ENCODE data around the gene PDE4D. TPM values are rescaled to one million over a fixed set of nuclear protein-coding genes. Genes with fewer than 3 reads are reported as not detected.

PDE4D gene
- total and polyA plus RNA-seq, 2 donors (not counting 1 experiment from before 2014, with no cell fraction given): 14.9 to 171 TPM

- Histone ChIP-seq H3K27ac (ENCODE audit: low read length in 2 of 2) (no peak overlapping the region), H3K9me3 (ENCODE audit: control extremely low read depth in 1 of 3, control insufficient read depth in 2 of 3, insufficient read depth in 1 of 3, low read length in 2 of 3) (no peaks in the 10 kb centered on the region), H3K27me3 (replicated peaks in 1 of 4; ENCODE audit: control extremely low read depth in 1 of 4, control insufficient read depth in 3 of 4, insufficient read depth in 4 of 4, low read length in 3 of 4) (no peaks in the 10 kb centered on the region), H3K4me2 (replicated peaks; ENCODE audit: low read depth, low read length, poor library complexity, severe bottlenecking) (no peak overlapping the region), H3K36me3 (replicated peaks in 1 of 2; ENCODE audit: control extremely low read depth in 1 of 2, control insufficient read depth in 1 of 2, extremely low read depth in 1 of 2, insufficient read depth in 2 of 2, low read length in 1 of 2) (no peaks in the 10 kb centered on the region), H2AFZ (ENCODE audit: insufficient read depth, low read depth, low read length, poor library complexity, severe bottlenecking) (no peak overlapping the region), H3K4me1 (ENCODE audit: control insufficient read depth in 2 of 2, insufficient read depth in 2 of 2, low read length in 2 of 2) (no peaks in the 10 kb centered on the region), H4K20me1 (ENCODE audit: control insufficient read depth, insufficient read depth, low read length, poor library complexity, severe bottlenecking) (no peaks in the 10 kb centered on the region), H3K9ac (ENCODE audit: low read length) (no peak overlapping the region), H3K79me2 (ENCODE audit: control insufficient read depth, insufficient read depth, low read length) (no peaks in the 10 kb centered on the region), H3K4me3 (ENCODE audit: control extremely low read depth in 1 of 5, extremely low read depth in 1 of 5, insufficient read depth in 1 of 5, low read depth in 2 of 5, low read length in 4 of 5) (no peak overlapping the region)
- Mint-ChIP-seq H3K27ac (no peak overlapping the region), H3K4me3 (no peak overlapping the region), H3K9me3 (ENCODE audit: insufficient read depth) (no peaks in the 10 kb centered on the region), H3K4me1 (peaks cover 2% of the 10 kb centered on the region), H3K27me3 (no peaks in the 10 kb centered on the region)
- no CpG with 5 or more reads among the region's 3 CpGs for WGBS (ENCODE audit: insufficient coverage)
- TF ChIP-seq, protein P1, sequence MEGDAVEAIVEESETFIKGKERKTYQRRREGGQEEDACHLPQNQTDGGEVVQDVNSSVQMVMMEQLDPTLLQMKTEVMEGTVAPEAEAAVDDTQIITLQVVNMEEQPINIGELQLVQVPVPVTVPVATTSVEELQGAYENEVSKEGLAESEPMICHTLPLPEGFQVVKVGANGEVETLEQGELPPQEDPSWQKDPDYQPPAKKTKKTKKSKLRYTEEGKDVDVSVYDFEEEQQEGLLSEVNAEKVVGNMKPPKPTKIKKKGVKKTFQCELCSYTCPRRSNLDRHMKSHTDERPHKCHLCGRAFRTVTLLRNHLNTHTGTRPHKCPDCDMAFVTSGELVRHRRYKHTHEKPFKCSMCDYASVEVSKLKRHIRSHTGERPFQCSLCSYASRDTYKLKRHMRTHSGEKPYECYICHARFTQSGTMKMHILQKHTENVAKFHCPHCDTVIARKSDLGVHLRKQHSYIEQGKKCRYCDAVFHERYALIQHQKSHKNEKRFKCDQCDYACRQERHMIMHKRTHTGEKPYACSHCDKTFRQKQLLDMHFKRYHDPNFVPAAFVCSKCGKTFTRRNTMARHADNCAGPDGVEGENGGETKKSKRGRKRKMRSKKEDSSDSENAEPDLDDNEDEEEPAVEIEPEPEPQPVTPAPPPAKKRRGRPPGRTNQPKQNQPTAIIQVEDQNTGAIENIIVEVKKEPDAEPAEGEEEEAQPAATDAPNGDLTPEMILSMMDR (IDR thresholded peaks at IDR 0.05): no peak
- TF ChIP-seq EZH2 (IDR thresholded peaks at IDR 0.05; ENCODE audit: borderline replicate concordance, insufficient read depth, low read depth, low read length, poor library complexity, severe bottlenecking): no peak
- ATAC-seq (ENCODE audit: low read depth) (no peak), DNase-seq (no peak)
- intact Hi-C loops (cut with micrococcal nuclease): no loop called here
- ChIA-PET CTCF (interaction anchor here (0.6 kb wide), 1 partner anchor 28 kb away, joined by 3 read pairs; no protein-coding TSS in a partner anchor), POLR2A (no interaction called here)
These were observed 776.2 kb downstream of the PDE4D start for GRCh38 chr5:59117320-59117719.

DNA sequence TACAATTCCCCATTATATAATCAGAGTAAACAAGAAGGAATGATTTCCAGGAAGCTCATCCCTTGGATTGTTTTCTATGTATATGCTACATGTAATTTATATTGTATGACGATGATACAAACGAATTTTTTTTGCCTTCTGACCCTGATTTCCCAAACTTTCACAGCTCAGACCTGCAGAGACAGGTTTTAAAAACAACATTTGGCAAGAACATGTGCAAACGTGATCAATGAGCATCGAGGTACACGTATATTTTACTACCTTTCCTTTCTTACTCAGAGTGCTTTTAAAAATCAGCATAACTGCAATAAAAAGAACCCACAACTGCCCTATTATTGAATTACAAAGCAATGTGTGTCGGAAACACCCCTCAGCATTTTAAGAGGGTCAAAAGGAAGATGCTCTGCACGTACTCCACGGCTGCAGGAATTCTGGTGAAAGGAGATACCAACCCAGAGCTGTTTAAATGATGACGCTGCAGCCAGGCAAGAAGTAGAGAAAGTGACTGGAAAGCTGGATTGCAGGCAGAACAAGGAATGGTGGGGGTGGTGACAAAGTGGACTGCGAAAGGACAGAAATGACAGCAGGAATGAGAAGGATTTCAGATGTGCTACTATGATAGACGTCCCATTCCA lies 777.2 kb downstream of the PDE4D start:
- H3K9ac ChIP-seq (ENCODE audit: low read length): no peak overlapping the region
- WGBS (ENCODE audit: insufficient coverage): 96% methylated on average over 8 of the region's 11 CpGs
- no peaks in the 10 kb centered on the region for H3K27me3 ChIP-seq (replicated peaks in 1 of 4; ENCODE audit: control extremely low read depth in 1 of 4, control insufficient read depth in 3 of 4, insufficient read depth in 4 of 4, low read length in 3 of 4)
- H3K36me3 ChIP-seq (replicated peaks in 1 of 2; ENCODE audit: control extremely low read depth in 1 of 2, control insufficient read depth in 1 of 2, extremely low read depth in 1 of 2, insufficient read depth in 2 of 2, low read length in 1 of 2): no peaks in the 10 kb centered on the region
- H3K27me3 Mint-ChIP-seq: no peaks in the 10 kb centered on the region
- H4K20me1 ChIP-seq (ENCODE audit: control insufficient read depth, insufficient read depth, low read length, poor library complexity, severe bottlenecking): no peaks in the 10 kb centered on the region
- H3K9me3 ChIP-seq (ENCODE audit: control extremely low read depth in 1 of 3, control insufficient read depth in 2 of 3, insufficient read depth in 1 of 3, low read length in 2 of 3): no peaks in the 10 kb centered on the region
- H3K79me2 ChIP-seq (ENCODE audit: control insufficient read depth, insufficient read depth, low read length): no peaks in the 10 kb centered on the region
- ChIA-PET POLR2A (no interaction called here), CTCF (interaction anchor here (1.3 kb wide), 1 partner anchor 13 kb away, joined by 7 read pairs; no protein-coding TSS in a partner anchor)
- H3K27ac Mint-ChIP-seq: no peak overlapping the region
- intact Hi-C loops (cut with micrococcal nuclease): no loop called here
- no peaks in the 10 kb centered on the region for H3K4me1 ChIP-seq (ENCODE audit: control insufficient read depth in 2 of 2, insufficient read depth in 2 of 2, low read length in 2 of 2)
- ATAC-seq (ENCODE audit: low read depth) (no peak), DNase-seq (no peak)
- H3K9me3 Mint-ChIP-seq (ENCODE audit: insufficient read depth): no peaks in the 10 kb centered on the region
- no peak overlapping the region for H2AFZ ChIP-seq (ENCODE audit: insufficient read depth, low read depth, low read length, poor library complexity, severe bottlenecking)
- no peak for TF ChIP-seq EZH2 (IDR thresholded peaks at IDR 0.05; ENCODE audit: borderline replicate concordance, insufficient read depth, low read depth, low read length, poor library complexity, severe bottlenecking)
- TF ChIP-seq, protein P1 (IDR thresholded peaks at IDR 0.05): no peak
- no peak overlapping the region for H3K4me2 ChIP-seq (replicated peaks; ENCODE audit: low read depth, low read length, poor library complexity, severe bottlenecking)
- no peak overlapping the region for H3K27ac ChIP-seq (ENCODE audit: low read length in 2 of 2)
- H3K4me3 ChIP-seq (ENCODE audit: control extremely low read depth in 1 of 5, extremely low read depth in 1 of 5, insufficient read depth in 1 of 5, low read depth in 2 of 5, low read length in 4 of 5): no peak overlapping the region
- peaks cover 2% of the 10 kb centered on the region for H3K4me1 Mint-ChIP-seq
- no peak overlapping the region for H3K4me3 Mint-ChIP-seq
